Astrocyte (in vitro differentiated cells and primary cell): ENCODE data around the gene DHX8. TPM values are rescaled to one million over a fixed set of nuclear protein-coding genes. Genes with fewer than 3 reads are reported as not detected.

ENCODE experiments used
- DNase-seq: peaks from one replicate; pipeline ENCODE4 v3.0.0-alpha.2; 2010; ENCODE audit warnings: low read depth
- FAIRE-seq: peaks from 2 replicates; lab custom pipeline; 2011; peaks lifted over from hg19 to GRCh38; lab: Jason Lieb, UNC
- H2AFZ ChIP-seq: 2 replicates; pipeline ENCODE4 v1.6.0; 2012; ENCODE audit warnings: low read depth, low read length, inconsistent platforms
- H3K27ac ChIP-seq: 2 replicates; pipeline ENCODE4 v1.5.1; 2011; ENCODE audit warnings: low read depth, low read length, inconsistent platforms
- H3K27me3 ChIP-seq: 2 replicates; pipeline ENCODE4 v1.6.0; 2011; ENCODE audit warnings: low read length, inconsistent platforms; ENCODE audit not compliant: insufficient read depth
- H3K36me3 ChIP-seq: 2 replicates; pipeline ENCODE4 v1.5.1; 2011; ENCODE audit warnings: low read length, inconsistent platforms; ENCODE audit not compliant: insufficient read depth
- H3K4me1 ChIP-seq: 2 replicates; pipeline ENCODE4 v1.5.1; 2011; ENCODE audit warnings: low read length, inconsistent platforms; ENCODE audit not compliant: insufficient read depth
- H3K4me2 ChIP-seq: 2 replicates; pipeline ENCODE4 v1.6.0; 2012; ENCODE audit warnings: low read length, inconsistent platforms
- H3K4me3 ChIP-seq: 2 replicates; pipeline ENCODE4 v1.5.1; 2011; ENCODE audit warnings: low read depth, mild to moderate bottlenecking, low read length, inconsistent platforms; ENCODE audit not compliant: insufficient read depth
- H3K79me2 ChIP-seq: 2 replicates; pipeline ENCODE4 v1.6.0; 2012; ENCODE audit warnings: mild to moderate bottlenecking, low read length, inconsistent platforms; ENCODE audit not compliant: insufficient read depth
- H3K9ac ChIP-seq: 2 replicates; pipeline ENCODE4 v1.6.0; 2012; ENCODE audit warnings: mild to moderate bottlenecking, low read length, inconsistent platforms
- H3K9me3 ChIP-seq: 2 replicates; pipeline ENCODE4 v1.5.1; 2012; ENCODE audit warnings: low read depth, mild to moderate bottlenecking, low read length, inconsistent platforms; ENCODE audit not compliant: insufficient read depth
- H4K20me1 ChIP-seq: 2 replicates; pipeline ENCODE4 v1.6.0; 2012; ENCODE audit warnings: low read length, inconsistent platforms; ENCODE audit not compliant: insufficient read depth
- H3K27ac Mint-ChIP-seq: one replicate; pipeline ENCODE4 v1.8.0; 2021; ENCODE audit warnings: mild to moderate bottlenecking, mixed read lengths; ENCODE audit not compliant: unreplicated experiment
- H3K27me3 Mint-ChIP-seq: one replicate; pipeline ENCODE4 v1.8.0; 2021; ENCODE audit warnings: low read depth, mixed read lengths; ENCODE audit not compliant: unreplicated experiment
- H3K36me3 Mint-ChIP-seq: one replicate; pipeline ENCODE4 v1.8.0; 2021; ENCODE audit warnings: low read depth, mixed read lengths; ENCODE audit not compliant: unreplicated experiment
- H3K4me1 Mint-ChIP-seq: one replicate; pipeline ENCODE4 v1.8.0; 2021; ENCODE audit warnings: low read depth, mixed read lengths; ENCODE audit not compliant: unreplicated experiment
- H3K4me3 Mint-ChIP-seq: one replicate; pipeline ENCODE4 v1.8.0; 2021; ENCODE audit warnings: mild to moderate bottlenecking, moderate library complexity, mixed read lengths; ENCODE audit not compliant: unreplicated experiment
- H3K9me3 Mint-ChIP-seq: one replicate; pipeline ENCODE4 v1.8.0; 2021; ENCODE audit warnings: mild to moderate bottlenecking, mixed read lengths; ENCODE audit not compliant: unreplicated experiment
- EZH2 ChIP-seq: IDR thresholded peaks from 2 replicates; pipeline ENCODE4 v1.6.1; 2012; ENCODE audit warnings: mild to moderate bottlenecking, low read length, inconsistent platforms; ENCODE audit not compliant: insufficient read depth
- total RNA-seq: library from RNA; stranded (reverse); gene quantifications from 2 replicates; pipeline ENCODE4 v1.2.1, GENCODE V29; 2021
- TF ChIP-seq, protein P1 (sequence below): IDR thresholded peaks from 2 replicates; pipeline ENCODE4 v1.5.1; 2011; ENCODE audit warnings: low read depth, mild to moderate bottlenecking, inconsistent platforms, low read length, moderate library complexity; ENCODE audit not compliant: insufficient read depth

Gene DHX8
- total RNA-seq, 1 donor from 2014 or later, result 48.5 TPM

DNA sequence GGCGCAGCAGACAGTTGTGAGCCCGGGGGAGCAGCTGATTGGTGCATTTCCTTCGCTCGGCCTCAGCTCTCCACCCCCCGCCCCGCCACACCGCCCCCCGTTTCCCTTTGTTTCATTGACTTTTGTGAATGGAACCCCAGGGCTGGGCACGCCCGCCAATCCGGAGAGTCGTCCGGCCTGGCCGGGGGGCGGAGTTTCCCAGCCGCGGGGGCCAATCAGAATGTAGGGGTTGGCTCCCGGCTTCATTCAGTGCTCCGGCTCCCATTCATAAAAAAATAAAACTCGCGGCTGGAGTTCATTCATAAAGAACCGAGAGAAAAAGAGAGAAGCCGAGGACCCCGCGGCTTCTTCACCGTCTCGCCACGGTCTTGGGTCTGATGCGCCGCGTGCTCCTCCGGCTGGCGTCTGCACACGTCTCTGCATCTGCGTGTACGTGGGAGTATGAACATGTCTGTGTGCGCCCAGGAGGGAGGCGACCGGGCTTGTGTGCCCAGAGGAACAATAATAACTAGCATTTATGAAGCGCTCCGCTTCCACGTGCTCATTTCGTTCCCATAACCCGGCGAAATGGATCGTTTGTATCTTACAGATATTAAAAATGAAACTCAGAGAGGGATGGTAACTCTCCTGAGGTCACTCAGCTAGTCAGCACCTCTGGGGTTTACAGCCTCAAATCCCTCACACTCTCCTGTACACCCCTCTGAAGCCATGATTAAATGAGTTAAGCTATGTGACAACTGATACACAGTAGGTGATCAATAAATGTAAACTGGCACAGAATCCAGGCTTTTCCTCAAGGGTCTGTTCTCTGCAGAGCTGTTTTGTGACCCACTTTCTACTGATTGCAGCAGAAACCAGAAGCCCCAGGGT lies 62.8 kb downstream of the DHX8 start, which contains the start of gene ETV4:
TSS of gene ETV4 (minus strand) at position 22 of the 870 bp plus-strand sequence. CDS start 723 bp downstream, outside the sequence.
- TF ChIP-seq, protein P1, sequence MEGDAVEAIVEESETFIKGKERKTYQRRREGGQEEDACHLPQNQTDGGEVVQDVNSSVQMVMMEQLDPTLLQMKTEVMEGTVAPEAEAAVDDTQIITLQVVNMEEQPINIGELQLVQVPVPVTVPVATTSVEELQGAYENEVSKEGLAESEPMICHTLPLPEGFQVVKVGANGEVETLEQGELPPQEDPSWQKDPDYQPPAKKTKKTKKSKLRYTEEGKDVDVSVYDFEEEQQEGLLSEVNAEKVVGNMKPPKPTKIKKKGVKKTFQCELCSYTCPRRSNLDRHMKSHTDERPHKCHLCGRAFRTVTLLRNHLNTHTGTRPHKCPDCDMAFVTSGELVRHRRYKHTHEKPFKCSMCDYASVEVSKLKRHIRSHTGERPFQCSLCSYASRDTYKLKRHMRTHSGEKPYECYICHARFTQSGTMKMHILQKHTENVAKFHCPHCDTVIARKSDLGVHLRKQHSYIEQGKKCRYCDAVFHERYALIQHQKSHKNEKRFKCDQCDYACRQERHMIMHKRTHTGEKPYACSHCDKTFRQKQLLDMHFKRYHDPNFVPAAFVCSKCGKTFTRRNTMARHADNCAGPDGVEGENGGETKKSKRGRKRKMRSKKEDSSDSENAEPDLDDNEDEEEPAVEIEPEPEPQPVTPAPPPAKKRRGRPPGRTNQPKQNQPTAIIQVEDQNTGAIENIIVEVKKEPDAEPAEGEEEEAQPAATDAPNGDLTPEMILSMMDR, result no peak
- no peak for TF ChIP-seq EZH2
- Histone ChIP-seq H3K27ac (peak within 1 kb of the TSS; percentile 81), H3K4me1 (peaks cover 26% of the 10 kb centered on the region), H2AFZ (peak within 1 kb of the TSS; percentile 88), H3K9ac (peak within 1 kb of the TSS; percentile 90), H3K9me3 (no peaks in the 10 kb centered on the region), H3K27me3 (peaks cover 3% of the 10 kb centered on the region), H3K4me2 (peak within 1 kb of the TSS; percentile 90), H3K79me2 (peaks cover 5% of the 10 kb centered on the region), H4K20me1 (no peaks in the 10 kb centered on the region), H3K4me3 (peak within 1 kb of the TSS; percentile 78), H3K36me3 (no peaks in the 10 kb centered on the region)
- FAIRE-seq (no peak), DNase-seq (peak; percentile 82)
- Mint-ChIP-seq H3K4me3 (peak within 1 kb of the TSS; percentile 88), H3K9me3 (no peaks in the 10 kb centered on the region), H3K36me3 (peaks cover 1% of the 10 kb centered on the region), H3K4me1 (peaks cover 18% of the 10 kb centered on the region), H3K27me3 (peaks cover 37% of the 10 kb centered on the region), H3K27ac (peak within 1 kb of the TSS; percentile 96)

DNA sequence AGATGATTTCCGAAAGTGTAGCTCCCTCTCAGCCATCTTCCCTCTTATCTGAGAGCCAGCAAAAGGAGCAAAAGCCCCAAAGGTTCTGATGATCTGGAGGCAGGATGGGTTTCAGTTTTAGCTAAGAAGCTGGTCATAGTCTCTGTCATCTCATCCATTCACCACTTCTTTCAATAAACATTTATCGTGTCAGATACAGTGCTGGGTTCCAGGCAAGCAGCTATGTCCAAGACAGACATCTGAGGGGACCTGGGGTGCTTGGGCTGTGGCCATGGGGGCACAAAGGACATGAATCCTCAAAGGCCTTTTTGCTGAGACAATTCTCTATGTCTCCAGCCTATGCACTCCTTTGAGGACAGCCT lies 63.4 kb downstream of the DHX8 start:
- Histone ChIP-seq H3K9ac (peak overlapping the region; percentile 76), H3K36me3 (no peaks in the 10 kb centered on the region), H3K4me2 (peak overlapping the region; percentile 90), H3K9me3 (no peaks in the 10 kb centered on the region), H3K4me1 (peaks cover 26% of the 10 kb centered on the region), H3K27me3 (peaks cover 3% of the 10 kb centered on the region), H3K79me2 (peaks cover 4% of the 10 kb centered on the region), H2AFZ (no peak overlapping the region), H3K4me3 (no peak overlapping the region), H4K20me1 (no peaks in the 10 kb centered on the region), H3K27ac (no peak overlapping the region)
- Mint-ChIP-seq H3K27ac (no peak overlapping the region), H3K9me3 (no peaks in the 10 kb centered on the region), H3K27me3 (peaks cover 39% of the 10 kb centered on the region), H3K36me3 (peaks cover 1% of the 10 kb centered on the region), H3K4me1 (peaks cover 18% of the 10 kb centered on the region), H3K4me3 (peak overlapping the region; percentile 85)
- FAIRE-seq (no peak), DNase-seq (no peak)
- TF ChIP-seq, protein P1, result no peak
- no peak for TF ChIP-seq EZH2
